Right lung (tissue), 5 donors: ENCODE results near the gene NCOA6. TPM values are rescaled to one million over a fixed set of nuclear protein-coding genes. Genes with fewer than 3 reads are reported as not detected.

ENCODE experiments used
- DNase-seq, 2 donors: peaks; one replicate each; pipeline ENCODE4 v3.0.0-alpha.2; 2013
- polyA plus RNA-seq, 5 donors: library from polyadenylated mRNA; unstranded; fragments of 120-200 nt; gene quantifications; one replicate each; pipeline versions ENCODE4 v1.2.1 to v1.2.3, GENCODE V29; 2013; ENCODE audit warnings: inconsistent platforms in 1 of 5, low replicate concordance in 1 of 5; ENCODE audit not compliant: insufficient read length in 5 of 5, insufficient read depth in 1 of 5

The NCOA6 gene
- polyA plus RNA-seq, 5 donors, result 38.6 to 50.5 (median 43.0) TPM

DNA sequence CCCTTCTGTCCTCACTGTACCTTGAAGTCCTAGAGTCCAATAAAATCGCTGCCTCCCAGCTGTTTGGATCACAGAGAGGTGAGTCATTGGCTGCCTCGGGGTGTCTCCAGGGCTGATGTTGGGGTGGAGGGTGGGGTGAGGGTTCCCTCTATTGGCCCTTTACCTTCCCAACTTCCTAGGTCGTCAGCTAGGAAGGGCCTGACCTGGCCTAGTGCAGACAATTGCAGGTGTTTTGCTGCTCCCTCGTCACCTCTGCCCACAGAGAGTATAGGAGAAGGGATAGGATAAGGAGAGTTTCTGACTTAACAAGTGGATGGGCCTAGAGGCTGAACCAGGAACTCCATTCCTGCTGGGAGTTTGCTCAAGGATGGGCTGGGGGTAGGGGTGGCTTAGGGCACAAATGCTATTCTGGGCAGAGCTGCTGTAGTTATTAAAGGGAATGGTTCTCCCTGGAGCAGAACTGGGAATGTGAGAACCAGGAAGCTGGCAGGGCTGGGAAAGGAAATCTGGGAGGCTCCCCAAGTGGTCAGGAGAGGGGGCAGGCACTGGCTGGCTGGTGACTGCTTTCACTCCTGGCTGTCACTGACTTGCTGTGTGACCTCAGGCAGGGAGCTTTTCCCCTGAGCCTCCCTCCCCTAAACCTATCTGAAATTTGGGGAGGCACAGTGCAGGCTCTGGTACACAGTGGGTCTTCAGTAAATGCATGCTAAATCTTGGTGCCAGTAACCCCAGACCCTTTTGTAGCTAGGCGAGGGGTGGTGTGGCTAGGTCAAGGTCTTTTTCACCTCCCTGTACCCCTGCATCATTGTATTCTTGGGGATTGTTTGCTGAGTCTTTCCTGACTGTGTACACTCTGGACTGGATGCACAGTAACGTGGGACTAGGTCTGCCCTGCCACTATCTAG lies 119.8 kb downstream of the NCOA6 start:
- DNase-seq, result no peak

DNA sequence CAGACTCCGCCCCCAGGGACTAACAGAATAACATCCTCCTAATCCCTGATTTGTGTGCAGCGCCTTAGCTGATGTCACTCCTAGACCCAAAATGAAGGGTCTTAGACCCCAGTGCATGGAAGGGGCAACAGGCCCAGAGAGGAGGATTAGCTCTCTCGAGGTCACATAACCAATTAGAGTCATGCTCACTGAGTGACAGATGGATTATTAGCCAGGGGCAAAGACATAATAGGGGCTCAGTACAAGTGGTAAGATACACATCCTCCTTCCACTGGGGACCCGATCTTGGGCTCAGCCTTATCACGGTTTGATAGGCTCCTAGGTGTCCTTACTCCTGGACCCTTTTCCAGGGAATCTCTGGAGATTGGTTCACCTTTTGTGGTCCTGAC lies 120.4 kb downstream of the NCOA6 start:
- DNase-seq, result no peak

GRCh38 chr20:34704177-34705007 lies 121.1 kb downstream of the NCOA6 start, which contains the start of gene TP53INP2:
Gene TP53INP2, plus strand, starts transcription at chr20:34704344. Its CDS starts 4,396 bp downstream, at chr20:34708740.
- peak; percentile 85 for DNase-seq

DNA sequence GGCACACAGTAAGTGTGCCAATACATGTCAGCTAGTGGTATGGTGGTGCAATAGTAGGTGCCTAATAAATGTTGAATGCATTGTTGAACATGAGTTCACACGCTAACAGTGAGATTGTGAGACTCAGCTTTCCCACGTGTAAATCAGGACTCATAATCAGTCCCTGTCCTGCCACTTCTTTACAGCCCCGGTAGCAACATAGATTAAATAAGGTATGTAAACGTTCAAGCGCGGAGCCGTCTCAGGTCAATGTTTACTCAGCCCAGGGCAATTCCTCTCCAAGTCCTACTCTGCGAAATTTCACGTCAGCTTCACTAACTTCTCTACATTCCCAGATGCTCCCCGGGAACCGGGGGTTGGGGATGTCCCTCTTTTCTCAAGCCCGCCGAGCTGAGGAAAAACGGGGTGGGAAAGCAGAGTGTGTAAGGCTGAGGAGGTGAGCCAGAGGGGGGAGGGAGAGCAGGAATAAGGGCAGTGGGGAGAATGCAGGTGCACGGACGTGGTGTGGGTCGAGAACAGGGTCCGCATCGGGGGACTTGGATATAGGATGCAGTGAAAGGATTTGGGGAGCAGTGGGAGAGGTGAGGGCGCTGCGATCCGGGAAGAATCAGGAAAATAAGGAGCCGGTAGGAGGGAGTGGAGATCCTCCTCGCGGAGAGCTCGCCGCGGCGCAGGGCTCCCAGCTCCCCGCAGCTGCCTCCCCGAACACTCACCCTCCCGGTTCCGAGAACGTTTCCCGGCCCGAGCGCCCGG lies 121.9 kb downstream of the NCOA6 start:
- peak; percentile 29 to 30 for DNase-seq

- no peak for DNase-seq
Measured at GRCh38 chr20:34703061-34703423, 122.4 kb downstream of the NCOA6 start.

DNA sequence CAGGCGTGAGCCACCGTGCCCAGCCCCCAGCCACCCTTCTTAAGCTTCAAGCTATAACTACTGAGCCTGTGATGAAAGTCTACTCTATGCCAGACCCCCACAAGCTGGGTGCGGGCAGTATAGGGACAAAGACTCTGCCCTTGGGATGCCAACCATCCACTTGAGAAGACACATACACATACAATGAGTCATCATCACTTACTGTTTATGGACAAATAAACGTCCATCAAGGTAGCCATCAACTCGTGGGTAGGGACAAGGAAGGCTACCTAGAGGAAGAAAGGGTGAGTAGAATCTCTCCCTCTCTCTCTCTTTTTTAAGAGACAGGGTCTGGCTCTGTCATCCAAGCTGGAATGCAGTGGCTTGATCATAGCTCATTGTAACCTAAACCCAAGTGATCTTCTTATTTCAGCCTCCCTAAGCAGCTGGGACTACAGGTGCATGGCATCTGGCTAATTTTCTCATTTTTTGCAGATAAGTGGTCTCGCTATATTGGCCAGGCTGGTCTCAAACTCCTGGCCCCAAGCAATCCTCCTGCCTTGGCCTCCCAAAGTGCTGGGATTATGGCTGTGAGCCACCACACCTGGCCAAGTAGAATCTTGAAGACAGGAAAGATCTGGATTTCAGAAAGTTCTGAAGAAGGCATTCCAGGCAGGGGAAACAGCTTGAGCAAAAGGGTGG lies 123.9 kb downstream of the NCOA6 start:
- DNase-seq, result no peak

DNA sequence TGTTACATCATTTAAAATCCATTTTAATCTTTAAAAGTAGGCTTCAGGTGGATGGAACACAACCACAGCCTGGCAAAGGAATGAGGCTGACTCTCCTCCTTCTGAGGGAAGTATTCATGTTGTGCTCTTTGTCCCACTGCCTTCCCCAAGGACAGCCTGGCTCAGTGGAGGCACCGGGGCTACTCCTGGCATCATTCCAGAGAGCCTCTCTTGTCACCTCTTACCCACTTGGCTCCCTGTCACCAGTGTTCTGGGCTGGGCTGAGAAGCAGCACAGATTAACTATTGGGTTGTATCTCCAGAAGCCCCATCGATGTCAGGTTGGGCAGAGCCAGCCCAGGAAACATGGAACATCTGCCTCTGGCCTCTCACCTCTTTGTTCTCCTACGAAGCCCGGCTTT lies 132.0 kb downstream of the NCOA6 start:
- DNase-seq, result no peak

- no peak for DNase-seq
Measured at GRCh38 chr20:34691838-34692237, 133.6 kb downstream of the NCOA6 start.

DNA sequence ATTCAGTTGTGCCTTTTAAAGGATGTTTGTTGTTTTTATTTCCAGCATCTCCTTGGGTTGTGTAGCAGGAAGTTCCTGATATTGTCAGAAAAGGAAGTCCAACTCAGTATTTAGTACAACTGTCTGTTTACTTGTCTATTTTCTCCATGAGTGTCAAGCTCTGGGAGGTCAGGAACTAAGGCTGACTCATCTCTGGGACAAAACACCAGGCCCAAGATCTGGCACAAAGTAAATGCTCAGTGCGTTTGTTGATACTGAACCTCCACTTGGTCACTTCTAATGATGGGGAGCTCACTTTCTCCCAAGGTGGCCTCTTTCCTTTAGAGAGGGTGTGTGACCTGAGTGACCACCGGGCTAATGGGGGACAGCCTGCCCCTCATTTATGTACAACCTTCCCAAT lies 136.0 kb downstream of the NCOA6 start:
- DNase-seq, result no peak

DNA sequence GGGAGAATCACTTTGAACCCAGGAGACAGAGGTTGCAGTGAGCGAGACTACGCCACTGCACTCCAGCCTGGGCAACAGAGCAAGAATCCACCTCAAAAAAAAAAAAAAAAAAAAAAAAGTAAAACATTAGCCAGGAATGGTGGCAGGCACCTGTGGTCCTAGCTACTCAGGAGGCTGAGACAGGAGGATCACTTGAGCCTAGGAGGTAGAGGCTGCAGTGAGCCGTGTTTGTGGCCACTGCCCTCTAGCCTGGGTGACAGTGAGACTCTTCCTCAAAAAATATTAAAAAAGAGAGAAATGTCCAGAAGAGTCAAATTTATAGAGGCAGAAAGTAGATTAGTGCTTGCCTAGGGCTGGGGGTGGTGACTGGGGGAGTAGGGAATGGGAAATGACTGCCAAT lies 141.8 kb downstream of the NCOA6 start:
- no peak for DNase-seq

GRCh38 chr20:34680586-34681175 lies 144.8 kb downstream of the NCOA6 start:
- no peak for DNase-seq

GRCh38 chr20:34676642-34677373 lies 148.6 kb downstream of the NCOA6 start, which contains the start of gene PIGU:
Gene PIGU, minus strand, starts transcription at chr20:34677092. Its CDS starts 7 bp downstream, at chr20:34677085.
- peak; percentile 93 to 95 for DNase-seq

DNA sequence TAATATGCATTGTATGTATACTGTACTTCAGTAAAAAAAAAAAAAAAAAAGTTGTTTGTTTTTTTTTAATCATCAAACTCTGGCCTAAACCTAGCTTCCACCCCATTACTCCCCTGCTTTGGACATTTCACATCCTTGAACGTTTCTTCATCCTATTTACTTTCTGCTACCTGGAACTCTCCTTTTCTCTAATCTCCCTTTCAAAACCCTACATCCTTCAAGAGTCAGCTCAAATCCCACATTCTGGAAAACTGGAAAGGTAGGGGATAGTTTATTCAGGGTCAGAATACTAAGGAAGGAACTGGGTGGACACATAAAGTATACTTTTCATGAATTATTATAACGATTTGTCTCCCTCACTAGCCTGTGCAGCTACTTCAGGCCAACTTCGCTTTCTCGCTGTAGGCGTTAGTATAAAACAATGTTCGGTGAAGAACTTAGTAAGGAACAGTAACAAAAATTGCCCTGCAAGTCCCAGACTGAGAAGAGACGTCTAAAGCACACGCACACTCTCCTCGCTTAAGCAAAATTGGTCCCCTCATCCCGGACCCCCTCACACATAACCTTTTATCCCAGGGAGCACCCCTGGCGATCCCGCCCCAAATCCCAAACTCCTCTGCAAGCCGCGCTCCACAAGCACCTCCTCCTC lies 149.3 kb downstream of the NCOA6 start:
- no peak for DNase-seq

GRCh38 chr20:34675561-34675960 lies 149.9 kb downstream of the NCOA6 start:
- DNase-seq, result no peak

- DNase-seq, result no peak
Measured at GRCh38 chr20:34673412-34673811, 152.0 kb downstream of the NCOA6 start.

- no peak for DNase-seq
Measured at GRCh38 chr20:34669094-34669493, 156.4 kb downstream of the NCOA6 start.
